Measurements from ENCODE around the gene RAD51B.

GRCh38 chr14:68148763-68149162, 329.2 kb downstream of the RAD51B start:
- no peak for TF ChIP-seq CTCF (IDR thresholded peaks at IDR 0.05)
- no peak for TF ChIP-seq POLR2A (IDR thresholded peaks at IDR 0.05)
- TF ChIP-seq POLR2AphosphoS5 (IDR thresholded peaks at IDR 0.05; ENCODE audit: insufficient read depth in 1 of 2, low read depth in 1 of 2) = no peak

All from vagina (tissue), 2 donors.